K562 (cell line): ENCODE measurements around the gene FAM171A2. TPM values are rescaled to one million over a fixed set of nuclear protein-coding genes. Genes with fewer than 3 reads are reported as not detected.
A peak's percentile ranks its signal among the peaks of the same experiment; 100 is the strongest.

Source experiments
- BRCA1 ChIP-seq, 2 experiments: fragments of 450-650 bp in 1 of 2; sonication (generic) in 1 of 2; formaldehyde crosslinking in 1 of 2; IDR thresholded peaks; 2 replicates each; pipeline versions ENCODE4 v1.5.0 to v1.6.1; 2017 to 2020; ENCODE audit warnings: mild to moderate bottlenecking in 1 of 2, missing genetic modification reagents in 1 of 2
- CAMTA2 ChIP-seq: fragments of 250-450 bp; sonication (Bioruptor Pico); conservative IDR thresholded peaks from 2 replicates; pipeline ENCODE4 v1.5.1; 2022
- CHD2 ChIP-seq: IDR thresholded peaks from 2 replicates; pipeline ENCODE4 v1.6.1; 2011; ENCODE audit warnings: low read depth, low read length
- DACH1 ChIP-seq: fragments of 450-650 bp; IDR thresholded peaks from 2 replicates; pipeline ENCODE4 v1.6.1; 2018; ENCODE audit not compliant: partially characterized antibody
- E2F3 ChIP-seq: fragments of 250-450 bp; sonication (Bioruptor Pico); IDR thresholded peaks from 2 replicates; pipeline ENCODE4 v1.4.0; 2020; ENCODE audit warnings: mild to moderate bottlenecking
- ESRRB ChIP-seq: fragments of 250-450 bp; sonication (Bioruptor Pico); IDR thresholded peaks from 2 replicates; pipeline ENCODE4 v1.5.0; 2020; ENCODE audit warnings: mild to moderate bottlenecking, moderate library complexity, borderline replicate concordance
- FOXA3 ChIP-seq, 2 experiments: fragments of 450-650 bp in 1 of 2; sonication (generic) in 1 of 2; formaldehyde crosslinking; IDR thresholded peaks in 1 of 2; conservative IDR thresholded peaks in 1 of 2; 2 replicates each; pipeline versions ENCODE4 v1.4.0 to v1.8.0; 2020 to 2022; ENCODE audit warnings: mild to moderate bottlenecking in 2 of 2, missing genetic modification reagents in 1 of 2
- FOXJ2 ChIP-seq: fragments of 200-800 bp; sonication (Bioruptor generic); IDR thresholded peaks from 2 replicates; pipeline ENCODE4 v1.6.1; 2016; ENCODE audit warnings: missing genetic modification characterization, missing compliant biosample characterization
- GMEB1 ChIP-seq: fragments of 250-450 bp; sonication (Bioruptor Pico); IDR thresholded peaks from 2 replicates; pipeline ENCODE4 v1.4.0; 2020; ENCODE audit warnings: mild to moderate bottlenecking
- HDAC1 ChIP-seq, 2 experiments: fragments of 450-650 bp; IDR thresholded peaks; 2 replicates each; pipeline ENCODE4 v1.6.1; 2016 to 2017; ENCODE audit warnings: inconsistent platforms in 1 of 2, mild to moderate bottlenecking in 1 of 2, moderate library complexity in 1 of 2
- HDAC2 ChIP-seq: fragments of 450-650 bp; IDR thresholded peaks from 2 replicates; pipeline ENCODE4 v1.6.1; 2016; ENCODE audit warnings: mild to moderate bottlenecking
- KHSRP ChIP-seq: fragments of 450-650 bp; IDR thresholded peaks from 2 replicates; pipeline ENCODE4 v1.6.1; 2017
- PHB2 ChIP-seq: fragments of 450-650 bp; IDR thresholded peaks from 2 replicates; pipeline ENCODE4 v1.6.1; 2017; ENCODE audit warnings: low read depth
- POLR2B ChIP-seq: fragments of 450-650 bp; IDR thresholded peaks from 2 replicates; pipeline ENCODE4 v1.6.1; 2018; ENCODE audit warnings: low read depth; ENCODE audit not compliant: partially characterized antibody
- RBM15 ChIP-seq: fragments of 200-400 bp; formaldehyde crosslinking; IDR thresholded peaks from 2 replicates; pipeline ENCODE4 v1.6.1; 2018; ENCODE audit warnings: mild to moderate bottlenecking, low read length, moderate library complexity; ENCODE audit not compliant: insufficient read depth
- RFX5 ChIP-seq: IDR thresholded peaks from 2 replicates; pipeline ENCODE4 v1.6.1; 2011; ENCODE audit warnings: low read depth, mild to moderate bottlenecking, improper control_type of control experiment, low read length
- RNF2 ChIP-seq: sonication (generic); IDR thresholded peaks from 2 replicates; pipeline ENCODE4 v1.6.1; 2016
- RUNX1 ChIP-seq: sonication (generic); IDR thresholded peaks from 2 replicates; pipeline ENCODE4 v1.6.1; 2016; ENCODE audit warnings: antibody characterized with exemption, low read depth
- SMARCC2 ChIP-seq: fragments of 450-650 bp; IDR thresholded peaks from 2 replicates; pipeline ENCODE4 v1.6.1; 2017; ENCODE audit warnings: antibody characterized with exemption, moderate library complexity, mild to moderate bottlenecking, low read depth
- SREBF1 ChIP-seq: fragments of 150-350 bp; IDR thresholded peaks from 2 replicates; pipeline ENCODE4 v1.6.1; 2014; ENCODE audit warnings: antibody characterized with exemption, low read depth, low read length, borderline replicate concordance
- THAP7 ChIP-seq: fragments of 250-450 bp; sonication (Bioruptor Pico); IDR thresholded peaks from 2 replicates; pipeline ENCODE4 v1.5.0; 2021
- THRAP3 ChIP-seq: fragments of 450-650 bp; IDR thresholded peaks from 2 replicates; pipeline ENCODE4 v1.6.1; 2016; ENCODE audit warnings: mild to moderate bottlenecking, inconsistent platforms, borderline replicate concordance
- TRIM24 ChIP-seq, 2 experiments: fragments of 450-650 bp; IDR thresholded peaks; 2 replicates each; pipeline ENCODE4 v1.6.1; 2016
- ZBTB17 ChIP-seq: fragments of 450-650 bp; formaldehyde crosslinking; IDR thresholded peaks from 2 replicates; pipeline ENCODE4 v1.4.0; 2020; ENCODE audit warnings: mild to moderate bottlenecking
- ZNF24 ChIP-seq: fragments of 450-650 bp; IDR thresholded peaks from 2 replicates; pipeline ENCODE4 v1.6.1; 2016
- ZNF280A ChIP-seq: fragments of 450-650 bp; IDR thresholded peaks from 2 replicates; pipeline ENCODE4 v1.6.1; 2018; ENCODE audit warnings: mild to moderate bottlenecking, low read depth; ENCODE audit not compliant: partially characterized antibody
- polyA plus RNA-seq, 8 experiments: library from polyadenylated mRNA; depleted of rRNA in 4 of 8; stranded (reverse) in 5 of 8; unstranded in 3 of 8; fragments of >200 nt; fragmentation: Nextera tagmentation in 2 of 8; fragmentation: Illumina TruSeq in 1 of 8; extraction: Ambion mirVana in 2 of 8; extraction: Trizol in 1 of 8; gene quantifications; 2 replicates each; pipeline versions ENCODE4 v1.2.1 to v1.2.3, GENCODE V29; 2011 to 2014; ENCODE audit warnings: inconsistent platforms in 1 of 8, missing spikeins in 1 of 8
- total RNA-seq, 7 experiments: library from RNA; depleted of rRNA in 6 of 7; stranded (reverse); fragments of >200 nt in 6 of 7; fragmentation: Illumina TruSeq in 2 of 7; extraction: Trizol in 2 of 7; gene quantifications; 2 replicates each; pipeline versions ENCODE4 v1.2.1 to v1.2.3, GENCODE V29; 2011 to 2021; ENCODE audit warnings: low replicate concordance in 1 of 7

The FAM171A2 gene
- total and polyA plus RNA-seq, 9 of the 15 experiments (the other 6 are each of a cell fraction or from before 2014, with no cell fraction given), result 0.10 to 10.2 (median 2.0) TPM; not detected in 1

- TF ChIP-seq FOXA3 (CRISPR knock-in tag; conservative IDR thresholded peaks at IDR 0.05 in 1 of 2, IDR thresholded peaks at IDR 0.05 in 1 of 2) (0 out of 4 replicates have a peak, but pooled peaks of 1 of the 2 experiments have one; percentile 45), ZBTB17 (CRISPR knock-in tag) (no peak), FOXJ2 (tag) (peak; percentile 45; the same call in 1 of the 2 replicates), CHD2 (peak; percentile 71; the same call in 1 of the 2 replicates), E2F3 (CRISPR knock-in tag) (no peak), THAP7 (CRISPR knock-in tag) (no peak), SMARCC2 (no peak), ESRRB (CRISPR knock-in tag) (no peak), KHSRP (no peak), THRAP3 (no peak), DACH1 (peak; percentile 36), GMEB1 (no peak), ZNF280A (no peak), PHB2 (no peak), HDAC1 (IDR thresholded peaks at IDR 0.05) (peak in 1 of 2 experiments; percentile 89; a peak in 2 of 4 replicates), RFX5 (no peak), TRIM24 (IDR thresholded peaks at IDR 0.05) (peak in 1 of 2 experiments; percentile 42; a peak in 2 of 4 replicates), HDAC2 (peak; percentile 85), ZNF24 (no peak), POLR2B (peak; percentile 50), RNF2 (peak; percentile 40; the same call in 1 of the 2 replicates), RUNX1 (no peak), SREBF1 (peak; percentile 57; the same call in 1 of the 2 replicates), BRCA1 (IDR thresholded peaks at IDR 0.05) (no peak), BRCA1 (CRISPR knock-in tag; IDR thresholded peaks at IDR 0.05) (no peak), CAMTA2 (no peak), RBM15 (no peak)
Measured at GRCh38 chr17:44344939-44345453, 18.7 kb downstream of the FAM171A2 start, which contains the start of gene GRN (continued).
